Activated naive CD8-positive, alpha-beta T cell treated with anti-CD3 and anti-CD28 coated beads, Interleukin-2, amount 50 U/mL, for 24 hours (primary cell): ENCODE results near the gene NLGN1.

Source experiments
- ATAC-seq: fragments of 150-1000 bp; cut with Tn5 transposase; one replicate; pipeline ENCODE4 v1.10.0; 2021
- DNase-seq: peaks from one replicate; pipeline ENCODE4 v3.0.0; 2021
- H3K27ac Mint-ChIP-seq: one replicate; pipeline ENCODE4 v1.8.0; 2021; ENCODE audit warnings: mild to moderate bottlenecking, mixed read lengths
- H3K27me3 Mint-ChIP-seq: one replicate; pipeline ENCODE4 v1.8.0; 2021; ENCODE audit warnings: mixed read lengths
- H3K36me3 Mint-ChIP-seq: one replicate; pipeline ENCODE4 v1.8.0; 2021; ENCODE audit warnings: low read depth, mixed read lengths
- H3K4me1 Mint-ChIP-seq: one replicate; pipeline ENCODE4 v1.8.0; 2021; ENCODE audit warnings: mixed read lengths
- H3K4me3 Mint-ChIP-seq: one replicate; pipeline ENCODE4 v1.8.0; 2021; ENCODE audit warnings: mild to moderate bottlenecking, moderate library complexity, mixed read lengths
- H3K9me3 Mint-ChIP-seq: one replicate; pipeline ENCODE4 v1.8.0; 2021; ENCODE audit warnings: mixed read lengths

Gene NLGN1

DNA sequence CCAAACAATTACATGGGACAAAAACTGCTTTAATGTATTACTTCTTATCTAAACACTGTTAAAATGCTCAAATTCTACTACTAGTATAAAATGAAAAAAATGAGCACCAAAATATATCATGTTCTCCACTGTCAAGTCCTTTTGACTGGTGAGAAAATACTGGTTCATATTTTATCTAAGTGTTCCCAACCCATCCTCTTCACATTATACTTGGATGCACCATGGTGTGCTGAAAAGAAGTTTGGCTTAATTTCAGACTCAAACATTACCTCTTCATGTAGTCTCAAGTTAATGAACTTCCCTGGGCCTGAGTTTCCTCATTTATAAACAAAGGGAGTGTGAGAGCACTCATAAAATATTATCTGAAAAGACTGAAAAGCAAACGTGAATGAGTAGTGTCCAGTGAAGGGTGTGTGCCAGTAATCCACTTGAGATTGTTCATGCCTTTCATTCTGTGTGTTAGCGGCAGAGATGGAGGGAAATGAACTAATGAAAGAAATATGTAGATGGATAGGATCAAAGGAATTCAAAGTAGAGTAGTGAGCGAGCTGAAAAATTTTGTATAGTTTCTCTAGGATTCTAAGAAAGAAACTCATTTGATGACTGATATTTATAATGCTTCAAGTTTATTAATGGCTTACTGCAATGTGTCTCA is 263.2 kb downstream of the NLGN1 start:
- Mint-ChIP-seq H3K4me1 (no peaks in the 10 kb centered on the region), H3K36me3 (no peaks in the 10 kb centered on the region), H3K4me3 (no peak overlapping the region), H3K9me3 (no peaks in the 10 kb centered on the region), H3K27me3 (no peaks in the 10 kb centered on the region), H3K27ac (no peak overlapping the region)
- ATAC-seq (no peak), DNase-seq (no peak)

DNA sequence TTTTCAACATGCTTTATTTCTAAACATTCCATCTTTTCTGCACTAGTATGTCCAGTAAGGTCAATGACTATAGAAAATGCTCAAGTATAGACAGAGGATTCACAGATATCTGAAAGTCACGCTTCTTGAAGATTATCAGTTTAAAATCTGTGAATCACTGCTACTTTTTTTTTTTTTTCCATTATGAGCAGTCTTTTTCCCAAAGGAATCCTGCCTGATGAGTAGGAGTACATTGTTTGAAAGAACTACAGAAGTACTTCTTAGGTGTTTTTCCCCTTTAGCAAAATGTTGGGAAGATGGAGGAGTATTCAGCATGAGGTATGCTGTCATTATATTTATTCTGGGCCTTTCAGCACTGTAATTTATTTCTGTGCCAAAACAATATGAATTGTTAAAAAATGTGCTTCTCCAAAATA is 266.2 kb downstream of the NLGN1 start:
- no peaks in the 10 kb centered on the region for H3K9me3 Mint-ChIP-seq
- no peak for ATAC-seq
- no peak for DNase-seq
- H3K27ac Mint-ChIP-seq: no peak overlapping the region
- no peaks in the 10 kb centered on the region for H3K27me3 Mint-ChIP-seq
- no peaks in the 10 kb centered on the region for H3K4me1 Mint-ChIP-seq
- H3K4me3 Mint-ChIP-seq: no peak overlapping the region
- H3K36me3 Mint-ChIP-seq: no peaks in the 10 kb centered on the region

GRCh38 chr3:173676094-173676493 is 278.6 kb downstream of the NLGN1 start:
- Mint-ChIP-seq H3K27ac (no peak overlapping the region), H3K9me3 (no peaks in the 10 kb centered on the region), H3K27me3 (no peaks in the 10 kb centered on the region), H3K4me3 (no peak overlapping the region), H3K36me3 (no peaks in the 10 kb centered on the region), H3K4me1 (no peaks in the 10 kb centered on the region)
- no peak for DNase-seq
- ATAC-seq: no peak

DNA sequence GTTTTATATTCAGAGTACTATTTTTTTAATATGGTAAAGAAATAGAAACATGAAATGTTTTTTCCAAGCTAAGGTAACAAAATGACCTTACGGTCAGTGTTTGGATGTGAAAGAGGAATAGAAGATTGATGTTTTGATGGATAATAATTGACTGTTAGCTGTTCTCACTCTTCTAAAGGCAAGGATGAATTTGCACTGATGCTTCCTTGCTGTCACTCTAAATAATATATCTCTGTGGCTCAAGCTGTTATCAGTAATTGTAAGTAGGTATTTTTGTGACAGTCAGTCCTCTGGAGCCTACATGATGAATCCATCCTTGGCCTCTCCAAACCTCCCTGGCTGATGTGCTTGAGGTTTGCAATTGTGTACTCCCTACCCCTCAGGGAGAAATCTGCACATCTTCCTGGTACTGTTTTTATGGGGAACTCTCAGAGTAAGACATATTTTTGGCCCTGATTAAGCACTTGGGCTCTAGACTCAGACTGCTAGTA is 283.7 kb downstream of the NLGN1 start:
- Mint-ChIP-seq H3K4me1 (no peaks in the 10 kb centered on the region), H3K27me3 (no peaks in the 10 kb centered on the region), H3K27ac (no peak overlapping the region), H3K9me3 (no peaks in the 10 kb centered on the region), H3K4me3 (no peak overlapping the region), H3K36me3 (no peaks in the 10 kb centered on the region)
- DNase-seq (no peak), ATAC-seq (no peak)

DNA sequence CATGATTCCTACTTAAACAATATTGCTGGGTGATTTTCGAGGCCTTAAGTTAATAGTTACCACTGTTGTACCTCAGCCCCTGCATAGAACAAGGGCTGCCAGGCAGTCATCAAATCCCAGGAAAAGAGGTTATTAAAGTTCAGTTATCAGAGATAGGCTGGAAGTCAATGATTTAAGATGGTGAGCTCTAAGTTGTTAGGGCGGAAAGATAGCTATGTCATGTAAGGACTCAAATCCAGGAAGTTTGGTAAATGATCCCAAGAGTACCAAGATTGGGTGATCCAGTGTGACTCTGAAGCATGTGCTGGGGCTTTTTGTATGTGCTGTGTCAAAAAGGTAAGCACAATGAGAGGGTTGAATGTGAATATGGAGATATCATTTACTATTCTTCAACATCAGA is 287.9 kb downstream of the NLGN1 start:
- DNase-seq (no peak), ATAC-seq (no peak)
- no peaks in the 10 kb centered on the region for H3K36me3 Mint-ChIP-seq
- H3K4me3 Mint-ChIP-seq: no peak overlapping the region
- no peak overlapping the region for H3K27ac Mint-ChIP-seq
- H3K9me3 Mint-ChIP-seq: no peaks in the 10 kb centered on the region
- H3K4me1 Mint-ChIP-seq: no peaks in the 10 kb centered on the region
- H3K27me3 Mint-ChIP-seq: no peaks in the 10 kb centered on the region

DNA sequence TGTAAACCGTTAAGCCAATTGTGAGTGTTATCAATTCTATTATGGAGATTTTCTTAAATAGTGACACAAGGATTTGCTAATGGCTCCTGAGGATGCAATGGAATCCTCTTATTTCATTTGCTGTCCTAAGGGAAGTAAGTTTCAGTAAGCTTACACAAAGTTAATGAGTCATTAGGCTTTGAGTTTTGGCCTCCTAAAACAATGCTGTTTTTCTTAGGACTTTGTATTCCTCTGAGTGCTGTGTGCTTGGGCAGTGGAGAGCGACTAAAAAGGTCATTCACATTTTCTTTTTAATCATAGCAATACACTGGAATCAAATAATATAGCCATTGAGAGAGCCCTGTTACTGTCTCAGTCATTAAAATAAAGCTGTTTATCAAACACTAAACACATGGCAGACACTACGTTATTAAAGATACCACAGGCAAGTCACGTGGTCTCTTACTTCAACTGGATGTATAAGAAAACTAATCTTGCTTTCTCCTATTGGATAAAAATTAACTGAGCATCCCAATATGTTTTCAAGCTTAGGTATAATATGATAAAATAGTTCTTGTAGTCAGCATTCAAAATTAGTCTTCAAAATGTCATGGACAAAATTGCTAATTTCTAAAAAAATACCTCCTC is 290.8 kb downstream of the NLGN1 start:
- Mint-ChIP-seq H3K27me3 (no peaks in the 10 kb centered on the region), H3K4me3 (no peak overlapping the region), H3K4me1 (no peaks in the 10 kb centered on the region), H3K27ac (no peak overlapping the region), H3K36me3 (no peaks in the 10 kb centered on the region), H3K9me3 (no peaks in the 10 kb centered on the region)
- ATAC-seq (no peak), DNase-seq (no peak)

DNA sequence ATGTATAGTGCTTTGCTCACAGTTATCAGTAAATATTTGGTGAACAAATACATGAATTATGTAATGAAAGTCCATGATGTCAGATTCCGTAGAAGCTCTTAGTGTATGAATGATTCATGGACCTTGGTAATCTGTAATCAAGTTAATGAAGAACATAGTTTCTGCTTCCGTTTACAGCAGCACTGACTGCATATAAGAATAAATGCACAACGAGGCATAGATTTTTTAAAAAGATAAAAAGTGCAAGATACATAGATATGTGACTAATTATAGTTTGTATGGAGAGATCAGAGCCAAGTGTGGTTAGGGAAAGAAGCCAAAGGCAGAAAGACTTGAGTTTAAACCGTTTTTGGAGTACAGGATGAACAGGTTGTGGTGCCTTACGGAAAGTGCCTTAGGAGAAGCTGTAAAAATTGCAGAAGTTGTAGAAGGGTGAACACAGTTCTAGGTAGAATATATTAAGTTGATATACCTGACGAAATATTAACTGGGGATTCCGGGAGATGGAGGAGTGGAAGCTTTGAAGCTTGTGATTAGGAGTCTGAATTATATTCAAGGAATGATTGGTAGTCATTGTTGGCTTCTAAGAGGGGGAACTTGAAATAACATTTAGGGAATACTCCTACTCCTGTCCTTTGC is 293.1 kb downstream of the NLGN1 start:
- no peak for ATAC-seq
- Mint-ChIP-seq H3K27ac (no peak overlapping the region), H3K36me3 (no peaks in the 10 kb centered on the region), H3K9me3 (no peaks in the 10 kb centered on the region), H3K4me1 (no peaks in the 10 kb centered on the region), H3K27me3 (no peaks in the 10 kb centered on the region), H3K4me3 (no peak overlapping the region)
- no peak for DNase-seq

GRCh38 chr3:173699353-173699752 is 301.8 kb downstream of the NLGN1 start:
- Mint-ChIP-seq H3K27me3 (no peaks in the 10 kb centered on the region), H3K4me3 (no peak overlapping the region), H3K4me1 (no peaks in the 10 kb centered on the region), H3K36me3 (no peaks in the 10 kb centered on the region), H3K9me3 (no peaks in the 10 kb centered on the region), H3K27ac (no peak overlapping the region)
- ATAC-seq: no peak
- no peak for DNase-seq

DNA sequence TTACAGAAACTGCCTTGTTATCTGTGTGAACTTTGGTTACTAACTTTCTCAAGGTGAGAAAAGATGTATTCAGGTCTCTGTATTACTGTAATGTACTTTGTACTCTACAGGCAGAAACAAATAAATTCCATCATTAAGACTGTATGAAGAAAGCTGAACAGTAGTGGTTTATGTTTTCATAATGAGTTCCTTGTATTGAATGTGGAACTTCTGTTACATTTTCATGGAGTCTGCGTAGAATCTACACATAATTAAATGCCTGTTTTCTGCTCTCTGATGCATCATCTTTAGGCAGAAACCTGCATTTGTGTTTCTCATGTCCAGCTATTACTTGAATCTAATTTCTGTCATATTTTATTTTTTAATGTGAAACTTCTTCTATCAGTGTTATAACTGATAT is 302.8 kb downstream of the NLGN1 start:
- no peaks in the 10 kb centered on the region for H3K36me3 Mint-ChIP-seq
- H3K4me1 Mint-ChIP-seq: no peaks in the 10 kb centered on the region
- ATAC-seq (no peak), DNase-seq (no peak)
- H3K9me3 Mint-ChIP-seq: no peaks in the 10 kb centered on the region
- H3K27ac Mint-ChIP-seq: no peak overlapping the region
- no peaks in the 10 kb centered on the region for H3K27me3 Mint-ChIP-seq
- no peak overlapping the region for H3K4me3 Mint-ChIP-seq

DNA sequence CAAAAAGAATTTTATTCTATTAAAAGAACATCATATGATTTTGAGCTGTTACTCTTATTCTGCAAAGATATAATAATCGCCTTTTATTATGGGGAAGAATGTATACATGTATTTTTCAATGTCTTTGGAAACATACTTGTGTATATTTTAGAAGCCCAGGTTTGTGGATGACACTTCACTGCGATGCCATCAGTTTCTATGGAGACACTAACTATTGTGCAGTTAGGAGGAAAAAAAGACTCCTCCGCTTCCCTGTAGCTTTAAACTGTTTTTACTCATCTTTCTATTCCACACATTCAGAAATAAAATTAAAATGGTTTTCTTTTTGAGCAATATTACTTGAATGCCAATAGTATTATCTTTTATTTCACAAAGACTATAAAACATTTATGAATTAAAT is 305.0 kb downstream of the NLGN1 start:
- no peaks in the 10 kb centered on the region for H3K4me1 Mint-ChIP-seq
- H3K27ac Mint-ChIP-seq: no peak overlapping the region
- no peak for ATAC-seq
- no peak for DNase-seq
- H3K36me3 Mint-ChIP-seq: no peaks in the 10 kb centered on the region
- H3K27me3 Mint-ChIP-seq: no peaks in the 10 kb centered on the region
- H3K4me3 Mint-ChIP-seq: no peak overlapping the region
- no peaks in the 10 kb centered on the region for H3K9me3 Mint-ChIP-seq

DNA sequence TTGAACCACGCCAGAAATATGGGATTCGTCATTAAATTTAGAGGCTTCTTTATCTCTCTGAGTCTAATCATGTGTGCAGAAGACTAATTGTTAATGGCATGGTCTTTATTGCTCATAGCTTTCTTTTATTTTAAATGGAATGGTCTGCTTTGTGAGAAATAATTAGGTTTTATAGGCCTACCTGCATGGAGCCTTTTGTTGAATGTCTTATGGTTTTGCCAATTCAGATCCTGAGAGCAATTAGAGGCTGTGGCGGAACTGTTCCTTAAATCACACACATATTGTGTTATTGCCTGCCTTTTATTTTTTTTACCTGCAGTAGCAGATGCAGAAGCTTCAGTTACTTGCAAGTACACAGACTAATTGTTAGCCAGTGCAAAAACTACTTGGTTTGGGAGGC is 306.2 kb downstream of the NLGN1 start:
- H3K27me3 Mint-ChIP-seq: no peaks in the 10 kb centered on the region
- ATAC-seq (no peak), DNase-seq (no peak)
- no peaks in the 10 kb centered on the region for H3K9me3 Mint-ChIP-seq
- H3K4me3 Mint-ChIP-seq: no peak overlapping the region
- H3K4me1 Mint-ChIP-seq: no peaks in the 10 kb centered on the region
- no peak overlapping the region for H3K27ac Mint-ChIP-seq
- no peaks in the 10 kb centered on the region for H3K36me3 Mint-ChIP-seq

DNA sequence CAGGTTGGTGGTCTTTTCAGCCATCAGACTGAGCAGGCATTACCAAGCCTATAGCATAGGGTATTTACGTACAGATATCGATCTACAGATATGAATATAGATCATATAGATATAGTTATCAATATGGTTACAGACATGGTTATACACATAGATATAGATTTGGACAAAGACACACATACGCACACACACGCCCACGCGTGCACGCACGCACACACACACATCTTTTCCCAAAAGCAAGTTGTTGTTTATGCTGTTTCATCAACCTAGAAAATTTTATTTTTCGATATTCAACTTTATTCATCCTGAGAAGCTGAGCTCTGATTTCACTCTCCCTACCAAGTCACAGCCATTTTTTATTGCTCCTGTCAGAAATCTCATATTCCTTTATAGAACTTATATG is 309.1 kb downstream of the NLGN1 start:
- no peaks in the 10 kb centered on the region for H3K36me3 Mint-ChIP-seq
- DNase-seq (no peak), ATAC-seq (no peak)
- H3K27me3 Mint-ChIP-seq: no peaks in the 10 kb centered on the region
- no peaks in the 10 kb centered on the region for H3K4me1 Mint-ChIP-seq
- H3K27ac Mint-ChIP-seq: no peak overlapping the region
- no peaks in the 10 kb centered on the region for H3K9me3 Mint-ChIP-seq
- no peak overlapping the region for H3K4me3 Mint-ChIP-seq

DNA sequence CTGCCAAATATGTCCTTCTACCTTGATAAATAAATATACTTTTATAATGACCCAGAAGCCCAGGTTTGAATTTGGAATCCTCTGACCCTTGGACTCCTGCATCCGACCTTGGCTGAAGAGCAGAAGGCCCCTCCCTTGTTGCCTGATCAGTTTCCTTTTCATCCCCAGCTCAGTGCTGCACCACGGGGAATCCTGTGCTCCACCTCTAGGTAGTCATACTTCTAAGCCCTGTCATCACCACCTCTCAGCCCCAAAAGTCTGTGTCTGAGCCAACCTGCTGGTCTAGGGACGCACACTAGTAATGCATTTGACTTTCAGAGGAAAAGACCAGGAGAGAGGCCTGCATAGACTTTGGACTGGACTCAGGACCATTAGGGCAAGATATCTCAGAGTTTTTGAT is 310.6 kb downstream of the NLGN1 start:
- ATAC-seq: no peak
- Mint-ChIP-seq H3K4me3 (no peak overlapping the region), H3K36me3 (no peaks in the 10 kb centered on the region)

GRCh38 chr3:173709026-173709425 is 311.5 kb downstream of the NLGN1 start:
- no peaks in the 10 kb centered on the region for H3K9me3 Mint-ChIP-seq
- H3K27me3 Mint-ChIP-seq: no peaks in the 10 kb centered on the region
- no peak overlapping the region for H3K4me3 Mint-ChIP-seq
- no peaks in the 10 kb centered on the region for H3K36me3 Mint-ChIP-seq
- ATAC-seq (no peak), DNase-seq (no peak)
- no peaks in the 10 kb centered on the region for H3K4me1 Mint-ChIP-seq
- no peak overlapping the region for H3K27ac Mint-ChIP-seq

More for the DNA sequence above, 310.6 kb downstream of the NLGN1 start:
- Mint-ChIP-seq H3K27ac (no peak overlapping the region), H3K4me1 (no peaks in the 10 kb centered on the region), H3K9me3 (no peaks in the 10 kb centered on the region), H3K27me3 (no peaks in the 10 kb centered on the region)
- no peak for DNase-seq

DNA sequence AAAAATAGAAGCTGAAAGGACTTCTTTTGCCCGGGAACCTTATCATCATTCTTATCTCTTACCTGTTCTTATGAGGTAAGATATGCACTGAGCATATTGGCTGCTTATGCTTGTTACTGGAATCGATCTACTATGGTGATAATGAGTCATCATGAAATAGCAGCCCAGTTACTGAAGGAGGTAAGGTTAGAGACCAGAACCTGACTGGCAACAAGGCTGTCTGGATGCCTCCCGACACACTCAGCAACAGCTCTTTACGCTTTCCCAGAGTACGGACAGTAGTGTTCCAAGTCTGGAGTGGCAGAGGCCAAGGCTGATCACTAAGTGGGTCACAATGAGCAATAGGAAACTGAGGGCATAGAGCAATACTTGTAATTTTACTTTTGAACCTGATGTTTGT is 314.1 kb downstream of the NLGN1 start:
- no peaks in the 10 kb centered on the region for H3K9me3 Mint-ChIP-seq
- H3K27ac Mint-ChIP-seq: no peak overlapping the region
- ATAC-seq: no peak

More for the DNA sequence above, 314.1 kb downstream of the NLGN1 start:
- no peaks in the 10 kb centered on the region for H3K27me3 Mint-ChIP-seq
- no peaks in the 10 kb centered on the region for H3K36me3 Mint-ChIP-seq
- no peak for DNase-seq
- H3K4me1 Mint-ChIP-seq: no peaks in the 10 kb centered on the region
- no peak overlapping the region for H3K4me3 Mint-ChIP-seq
